DND-41 (cell line): ENCODE data around the gene DYSF.
A peak's percentile ranks its signal among the peaks of the same experiment; 100 is the strongest.

Source experiments
- ATAC-seq: fragments of 200-7000 bp; cut with Tn5 transposase; 3 replicates; pipeline ENCODE4 v1.9.1; 2021; ENCODE audit warnings: low read depth; ENCODE audit not compliant: insufficient read depth
- DNase-seq: peaks from one replicate; pipeline ENCODE4 v3.0.0-alpha.2; 2020
- H2AFZ ChIP-seq: 2 replicates; pipeline ENCODE4 v1.6.0; 2012; ENCODE audit warnings: low read depth, low read length
- H3K27ac ChIP-seq: 2 replicates; pipeline ENCODE4 v1.5.1; 2012; ENCODE audit warnings: low read length, inconsistent platforms
- H3K27me3 ChIP-seq: fragments of 200-600 bp; sonication (generic); 2 replicates; pipeline ENCODE4 v1.6.0; 2012; ENCODE audit warnings: low read length, mild to moderate bottlenecking, inconsistent platforms; ENCODE audit not compliant: insufficient read depth, poor library complexity
- H3K36me3 ChIP-seq: 2 replicates; pipeline ENCODE4 v1.5.1; 2012; ENCODE audit warnings: low read length, inconsistent platforms; ENCODE audit not compliant: insufficient read depth
- H3K4me1 ChIP-seq: 2 replicates; pipeline ENCODE4 v1.5.1; 2012; ENCODE audit warnings: mild to moderate bottlenecking, low read length; ENCODE audit not compliant: insufficient read depth
- H3K4me2 ChIP-seq: 2 replicates; pipeline ENCODE4 v1.6.0; 2012; ENCODE audit warnings: mild to moderate bottlenecking, moderate library complexity, low read length, inconsistent platforms; ENCODE audit not compliant: insufficient read depth
- H3K4me3 ChIP-seq, 2 experiments: fragments of 200-600 bp in 1 of 2; shearing (Covaris generic) in 1 of 2; 2 replicates each; pipeline ENCODE4 v1.5.1; 2012 to 2016; ENCODE audit warnings: inconsistent platforms in 2 of 2, low read length in 2 of 2, mild to moderate bottlenecking in 2 of 2, low read depth in 1 of 2, moderate library complexity in 1 of 2
- H3K79me2 ChIP-seq: 2 replicates; pipeline ENCODE4 v1.6.0; 2012; ENCODE audit warnings: low read length, inconsistent platforms; ENCODE audit not compliant: insufficient read depth
- H3K9ac ChIP-seq: 2 replicates; pipeline ENCODE4 v1.6.0; 2012; ENCODE audit warnings: low read depth, mild to moderate bottlenecking, inconsistent platforms, low read length, moderate library complexity
- H3K9me3 ChIP-seq: 2 replicates; pipeline ENCODE4 v1.5.1; 2012; ENCODE audit warnings: low read length, moderate library complexity, mild to moderate bottlenecking, inconsistent platforms; ENCODE audit not compliant: insufficient read depth, severe bottlenecking
- H4K20me1 ChIP-seq: 2 replicates; pipeline ENCODE4 v1.6.0; 2012; ENCODE audit warnings: low read length; ENCODE audit not compliant: insufficient read depth
- CTCF ChIP-seq: IDR thresholded peaks from 2 replicates; pipeline ENCODE4 v1.5.1; 2012; ENCODE audit warnings: borderline replicate concordance, low read length, moderate library complexity, mild to moderate bottlenecking; ENCODE audit not compliant: poor library complexity, severe bottlenecking; ENCODE audit errors: extremely low read depth
- EZH2 ChIP-seq: IDR thresholded peaks from 3 replicates; pipeline ENCODE4 v1.6.1; 2012; ENCODE audit warnings: borderline replicate concordance, low read depth, mild to moderate bottlenecking, moderate library complexity, low read length, inconsistent platforms; ENCODE audit not compliant: severe bottlenecking

DYSF gene

GRCh38 chr2:71706836-71707235 lies 253.5 kb downstream of the DYSF start:
- no peaks in the 10 kb centered on the region for H3K36me3 ChIP-seq
- no peaks in the 10 kb centered on the region for H3K9me3 ChIP-seq
- H3K27me3 ChIP-seq, result no peaks in the 10 kb centered on the region
- H2AFZ ChIP-seq, result no peak overlapping the region
- H3K27ac ChIP-seq, result no peak overlapping the region
- H4K20me1 ChIP-seq, result no peaks in the 10 kb centered on the region
- no peak overlapping the region for H3K4me3 ChIP-seq
- H3K79me2 ChIP-seq, result no peaks in the 10 kb centered on the region
- H3K4me1 ChIP-seq, result no peaks in the 10 kb centered on the region
- TF ChIP-seq EZH2 (no peak), CTCF (no peak)
- ATAC-seq (no peak), DNase-seq (no peak)
- H3K9ac ChIP-seq, result no peak overlapping the region
- no peak overlapping the region for H3K4me2 ChIP-seq

DNA sequence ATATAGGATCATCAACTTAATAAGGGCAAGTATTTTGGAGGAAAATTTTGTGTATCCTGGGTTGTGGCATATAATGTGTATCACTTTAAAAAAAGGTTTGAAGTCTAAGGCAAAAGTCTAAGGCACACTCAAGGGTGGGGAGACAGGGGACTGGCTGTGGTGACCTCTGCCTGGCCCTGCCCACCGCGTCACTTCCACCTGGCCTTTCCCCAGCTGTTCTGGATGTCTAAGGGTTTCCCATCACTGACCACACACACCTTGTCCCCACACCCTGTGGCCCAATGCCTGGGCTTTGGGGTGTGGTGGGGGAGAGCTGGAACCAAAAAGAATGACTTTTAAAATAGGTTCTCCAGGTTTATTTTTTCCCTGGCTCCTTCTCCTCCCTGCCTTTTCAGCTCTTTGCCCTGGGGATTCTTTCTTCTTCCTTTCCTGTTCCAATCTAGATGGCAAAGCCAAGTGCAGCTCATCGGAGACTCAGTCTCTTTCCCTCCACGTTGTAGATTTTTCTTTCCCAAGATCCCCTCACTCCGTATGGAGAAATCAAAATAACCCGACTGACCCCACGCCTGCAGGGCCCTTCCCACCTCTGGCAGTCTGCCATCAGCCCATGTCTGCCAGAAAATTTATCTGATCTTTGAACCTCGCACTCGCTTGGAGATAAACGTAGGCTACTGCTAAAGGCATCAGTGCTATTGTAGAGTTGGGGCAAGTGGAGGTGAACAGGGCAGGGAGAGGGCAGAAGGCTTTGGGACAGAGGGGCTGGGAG lies 257.2 kb downstream of the DYSF start:
- no peaks in the 10 kb centered on the region for H3K27me3 ChIP-seq
- TF ChIP-seq EZH2, result no peak
- TF ChIP-seq CTCF, result no peak
- H3K4me2 ChIP-seq, result no peak overlapping the region
- no peaks in the 10 kb centered on the region for H3K79me2 ChIP-seq
- no peaks in the 10 kb centered on the region for H3K4me1 ChIP-seq
- no peak overlapping the region for H3K9ac ChIP-seq
- no peaks in the 10 kb centered on the region for H3K36me3 ChIP-seq
- DNase-seq (no peak), ATAC-seq (no peak)
- H2AFZ ChIP-seq, result no peak overlapping the region
- no peaks in the 10 kb centered on the region for H3K9me3 ChIP-seq
- no peaks in the 10 kb centered on the region for H4K20me1 ChIP-seq
- H3K4me3 ChIP-seq, result no peak overlapping the region
- H3K27ac ChIP-seq, result no peak overlapping the region

DNA sequence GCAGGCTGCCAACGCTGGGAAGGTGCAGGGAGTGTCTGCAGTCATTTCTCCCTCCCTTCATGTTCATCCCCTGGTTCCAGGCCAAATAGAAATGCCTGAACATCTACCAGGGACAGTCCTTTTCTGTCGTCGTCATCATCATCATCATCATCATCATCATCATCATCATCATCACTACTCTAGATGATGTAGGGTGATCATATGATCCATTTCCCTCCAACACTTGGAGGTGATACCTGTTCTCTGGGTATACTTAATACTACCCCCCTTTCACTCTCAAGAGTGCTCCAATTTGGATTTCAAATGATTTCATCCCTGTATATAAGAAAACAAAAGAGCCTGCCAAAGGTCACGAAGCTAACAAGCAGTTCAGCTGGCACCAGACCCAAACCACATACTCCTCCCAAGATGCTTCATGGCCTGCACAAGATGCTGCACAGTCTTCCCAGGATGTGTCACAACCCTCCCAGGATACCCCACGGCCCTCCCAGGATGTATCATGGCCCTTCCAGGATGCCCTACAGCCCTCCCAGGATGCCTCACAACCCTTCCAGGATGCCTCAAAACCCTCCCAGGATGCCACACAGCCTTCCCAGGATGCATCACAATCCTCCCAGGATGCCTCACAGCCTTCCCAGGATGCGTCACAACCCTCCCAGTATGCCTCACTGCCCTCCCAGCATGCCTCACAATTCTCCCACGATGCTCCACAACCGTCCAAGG lies 257.9 kb downstream of the DYSF start:
- no peak overlapping the region for H3K4me2 ChIP-seq
- no peaks in the 10 kb centered on the region for H4K20me1 ChIP-seq
- H3K4me3 ChIP-seq, result no peak overlapping the region
- H3K9ac ChIP-seq, result no peak overlapping the region
- H3K4me1 ChIP-seq, result no peaks in the 10 kb centered on the region
- H3K36me3 ChIP-seq, result no peaks in the 10 kb centered on the region
- no peaks in the 10 kb centered on the region for H3K9me3 ChIP-seq
- no peak for DNase-seq
- H2AFZ ChIP-seq, result peak overlapping the region; percentile 48; the same call in 1 of the 2 replicates
- TF ChIP-seq CTCF, result no peak
- TF ChIP-seq EZH2, result no peak
- no peak overlapping the region for H3K27ac ChIP-seq
- no peaks in the 10 kb centered on the region for H3K27me3 ChIP-seq
- ATAC-seq, result no peak
- H3K79me2 ChIP-seq, result no peaks in the 10 kb centered on the region
